PFSK-1 (cell line): ENCODE data around the gene VSNL1.

Experiments used
- POLR2AphosphoS5 ChIP-seq: IDR thresholded peaks from 2 replicates; pipeline ENCODE4 v1.6.1; 2012; ENCODE audit warnings: low read depth, mild to moderate bottlenecking, control low read depth, low read length, moderate library complexity
- SIN3A ChIP-seq: IDR thresholded peaks from 2 replicates; pipeline ENCODE4 v1.6.1; 2012; ENCODE audit warnings: mild to moderate bottlenecking, low read length, moderate library complexity, borderline replicate concordance; ENCODE audit not compliant: insufficient read depth
- TF ChIP-seq, protein P1 (sequence below), 2 experiments: IDR thresholded peaks; 2 replicates each; pipeline versions ENCODE4 v1.6.1 to v1.8.0; 2011 to 2012; ENCODE audit warnings: low read depth in 2 of 2, low read length in 2 of 2, control low read depth in 1 of 2, inconsistent platforms in 1 of 2, mild to moderate bottlenecking in 1 of 2, moderate library complexity in 1 of 2; ENCODE audit not compliant: insufficient read depth in 1 of 2

GRCh38 chr2:17620280-17620679 is 79.8 kb downstream of the VSNL1 start:
- TF ChIP-seq, protein P1, sequence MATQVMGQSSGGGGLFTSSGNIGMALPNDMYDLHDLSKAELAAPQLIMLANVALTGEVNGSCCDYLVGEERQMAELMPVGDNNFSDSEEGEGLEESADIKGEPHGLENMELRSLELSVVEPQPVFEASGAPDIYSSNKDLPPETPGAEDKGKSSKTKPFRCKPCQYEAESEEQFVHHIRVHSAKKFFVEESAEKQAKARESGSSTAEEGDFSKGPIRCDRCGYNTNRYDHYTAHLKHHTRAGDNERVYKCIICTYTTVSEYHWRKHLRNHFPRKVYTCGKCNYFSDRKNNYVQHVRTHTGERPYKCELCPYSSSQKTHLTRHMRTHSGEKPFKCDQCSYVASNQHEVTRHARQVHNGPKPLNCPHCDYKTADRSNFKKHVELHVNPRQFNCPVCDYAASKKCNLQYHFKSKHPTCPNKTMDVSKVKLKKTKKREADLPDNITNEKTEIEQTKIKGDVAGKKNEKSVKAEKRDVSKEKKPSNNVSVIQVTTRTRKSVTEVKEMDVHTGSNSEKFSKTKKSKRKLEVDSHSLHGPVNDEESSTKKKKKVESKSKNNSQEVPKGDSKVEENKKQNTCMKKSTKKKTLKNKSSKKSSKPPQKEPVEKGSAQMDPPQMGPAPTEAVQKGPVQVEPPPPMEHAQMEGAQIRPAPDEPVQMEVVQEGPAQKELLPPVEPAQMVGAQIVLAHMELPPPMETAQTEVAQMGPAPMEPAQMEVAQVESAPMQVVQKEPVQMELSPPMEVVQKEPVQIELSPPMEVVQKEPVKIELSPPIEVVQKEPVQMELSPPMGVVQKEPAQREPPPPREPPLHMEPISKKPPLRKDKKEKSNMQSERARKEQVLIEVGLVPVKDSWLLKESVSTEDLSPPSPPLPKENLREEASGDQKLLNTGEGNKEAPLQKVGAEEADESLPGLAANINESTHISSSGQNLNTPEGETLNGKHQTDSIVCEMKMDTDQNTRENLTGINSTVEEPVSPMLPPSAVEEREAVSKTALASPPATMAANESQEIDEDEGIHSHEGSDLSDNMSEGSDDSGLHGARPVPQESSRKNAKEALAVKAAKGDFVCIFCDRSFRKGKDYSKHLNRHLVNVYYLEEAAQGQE (IDR thresholded peaks at IDR 0.05; ENCODE audit: insufficient read depth in 1 of 2, low read depth in 2 of 2, low read length in 2 of 2) = no peak
- TF ChIP-seq POLR2AphosphoS5 (no peak), SIN3A (no peak)
